ENCODE measurements around the gene AGO3. TPM values are rescaled to one million over a fixed set of nuclear protein-coding genes. Genes with fewer than 3 reads are reported as not detected.

AGO3 gene
- total and polyA plus RNA-seq, 10 of the 15 experiments (the other 5 are each of a cell fraction or from before 2014, with no cell fraction given) = 3.9 to 35.2 (median 12.5) TPM

DNA sequence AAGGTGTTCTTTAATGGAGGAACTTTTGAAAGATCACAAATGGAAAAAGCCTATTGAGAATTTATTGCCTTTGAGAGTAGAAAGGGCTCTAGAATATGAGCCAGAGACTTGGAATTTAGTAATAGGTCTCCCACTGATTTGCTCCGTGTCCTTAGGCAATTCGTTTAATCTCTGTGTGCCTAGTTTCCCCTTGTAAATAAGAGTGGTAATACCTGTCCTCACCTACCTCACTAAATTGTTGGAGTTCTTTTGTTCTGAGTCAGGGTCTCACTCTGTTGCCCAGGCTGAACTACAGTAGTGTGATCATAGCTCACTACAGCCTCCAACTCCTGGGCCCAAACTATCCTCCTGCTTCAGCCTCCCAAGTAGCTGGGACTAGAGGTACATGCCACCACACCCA is 138.0 kb downstream of the AGO3 start:
- no peak overlapping the region for H3K9ac ChIP-seq (ENCODE audit: control insufficient read depth, insufficient read depth, low read length)
- no peaks in the 10 kb centered on the region for H3K9me3 ChIP-seq (replicated peaks; ENCODE audit: control insufficient read depth, insufficient read depth, low read length)
- POLR2A ChIA-PET = no interaction called here
- no peak overlapping the region for H2AFZ ChIP-seq (ENCODE audit: control insufficient read depth, low read depth, low read length)
- no peak overlapping the region for H3K4me2 ChIP-seq (ENCODE audit: control insufficient read depth, insufficient read depth)
- in situ Hi-C loops (cut with MboI) (no loop called here), intact Hi-C loops (cut with micrococcal nuclease; ENCODE audit: unreplicated experiment) (no loop called here)
- no peak for TF ChIP-seq CHD4 (IDR thresholded peaks at IDR 0.05)
- TF ChIP-seq RELA (IDR thresholded peaks at IDR 0.05; ENCODE audit: borderline replicate concordance, partially characterized antibody) = no peak
- no peak for TF ChIP-seq KAT2A (conservative IDR thresholded peaks at IDR 0.05; ENCODE audit: control insufficient read depth, low read depth, low read length)
- no peak for TF ChIP-seq NFYB (IDR thresholded peaks at IDR 0.05; ENCODE audit: insufficient read depth, low read depth, low read length)
- TF ChIP-seq, protein P1, sequence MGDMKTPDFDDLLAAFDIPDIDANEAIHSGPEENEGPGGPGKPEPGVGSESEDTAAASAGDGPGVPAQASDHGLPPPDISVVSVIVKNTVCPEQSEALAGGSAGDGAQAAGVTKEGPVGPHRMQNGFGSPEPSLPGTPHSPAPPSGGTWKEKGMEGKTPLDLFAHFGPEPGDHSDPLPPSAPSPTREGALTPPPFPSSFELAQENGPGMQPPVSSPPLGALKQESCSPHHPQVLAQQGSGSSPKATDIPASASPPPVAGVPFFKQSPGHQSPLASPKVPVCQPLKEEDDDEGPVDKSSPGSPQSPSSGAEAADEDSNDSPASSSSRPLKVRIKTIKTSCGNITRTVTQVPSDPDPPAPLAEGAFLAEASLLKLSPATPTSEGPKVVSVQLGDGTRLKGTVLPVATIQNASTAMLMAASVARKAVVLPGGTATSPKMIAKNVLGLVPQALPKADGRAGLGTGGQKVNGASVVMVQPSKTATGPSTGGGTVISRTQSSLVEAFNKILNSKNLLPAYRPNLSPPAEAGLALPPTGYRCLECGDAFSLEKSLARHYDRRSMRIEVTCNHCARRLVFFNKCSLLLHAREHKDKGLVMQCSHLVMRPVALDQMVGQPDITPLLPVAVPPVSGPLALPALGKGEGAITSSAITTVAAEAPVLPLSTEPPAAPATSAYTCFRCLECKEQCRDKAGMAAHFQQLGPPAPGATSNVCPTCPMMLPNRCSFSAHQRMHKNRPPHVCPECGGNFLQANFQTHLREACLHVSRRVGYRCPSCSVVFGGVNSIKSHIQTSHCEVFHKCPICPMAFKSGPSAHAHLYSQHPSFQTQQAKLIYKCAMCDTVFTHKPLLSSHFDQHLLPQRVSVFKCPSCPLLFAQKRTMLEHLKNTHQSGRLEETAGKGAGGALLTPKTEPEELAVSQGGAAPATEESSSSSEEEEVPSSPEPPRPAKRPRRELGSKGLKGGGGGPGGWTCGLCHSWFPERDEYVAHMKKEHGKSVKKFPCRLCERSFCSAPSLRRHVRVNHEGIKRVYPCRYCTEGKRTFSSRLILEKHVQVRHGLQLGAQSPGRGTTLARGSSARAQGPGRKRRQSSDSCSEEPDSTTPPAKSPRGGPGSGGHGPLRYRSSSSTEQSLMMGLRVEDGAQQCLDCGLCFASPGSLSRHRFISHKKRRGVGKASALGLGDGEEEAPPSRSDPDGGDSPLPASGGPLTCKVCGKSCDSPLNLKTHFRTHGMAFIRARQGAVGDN (IDR thresholded peaks at IDR 0.05) = no peak
- TF ChIP-seq SMAD1 (IDR thresholded peaks at IDR 0.05; ENCODE audit: low read depth, partially characterized antibody) = no peak
- H3K4me1 ChIP-seq (ENCODE audit: control insufficient read depth, insufficient read depth, low read length) = no peaks in the 10 kb centered on the region
- RAD21 ChIA-PET (ENCODE audit: unreplicated experiment) = interaction anchor here (1.0 kb wide), 1 partner anchor 11 kb away, joined by 3 read pairs; no protein-coding TSS in a partner anchor
- SMC1A ChIA-PET (ENCODE audit: uncharacterized antibody, unreplicated experiment) = interaction anchor here (0.6 kb wide), 1 partner anchor 446 kb away, joined by 4 read pairs; no protein-coding TSS in a partner anchor
- H3K27ac ChIP-seq (ENCODE audit: control insufficient read depth, insufficient read depth) = no peak overlapping the region
- no peak for DNase-seq (ENCODE audit: low read depth, low spot score)
- H4K20me1 ChIP-seq (ENCODE audit: control insufficient read depth, insufficient read depth) = no peaks in the 10 kb centered on the region
- WGBS (ENCODE audit: insufficient coverage, insufficient replicate concordance, low lambda C conversion rate, missing lambda C conversion rate) = 75% methylated on average over 2 of the region's 2 CpGs
- no peaks in the 10 kb centered on the region for H3K79me2 ChIP-seq (ENCODE audit: control insufficient read depth, insufficient read depth, low read length)
- CTCF ChIA-PET = no interaction called here
- H3K4me3 ChIP-seq = no peak overlapping the region
- no peaks in the 10 kb centered on the region for H3K36me3 ChIP-seq (ENCODE audit: control insufficient read depth in 2 of 2, insufficient read depth in 2 of 2, low read length in 1 of 2)
- no peaks in the 10 kb centered on the region for H3K27me3 ChIP-seq (replicated peaks in 1 of 2; ENCODE audit: control insufficient read depth in 2 of 2, insufficient read depth in 2 of 2, low read length in 1 of 2)
- no peak for ATAC-seq
- BruUV-seq (replicated peaks) = no TSS peak
- FAIRE-seq = no peak
